Activated CD4-positive, alpha-beta T cell treated with anti-CD3 and anti-CD28 coated beads, Interleukin-2, Interleukin-6, amounts not matched to agents 100 ng/mL and 50 ng/mL, durations not matched to agents 16 hours and 8 hours (primary cell): Measurements from ENCODE around the gene SLC25A21.
"Not testable (repeated sequence)": the region's sequence is repeated elsewhere in the genome, so short reads cannot be mapped to it uniquely, and the experiment has no call there.

Experiments used
- DNase-seq: peaks from one replicate; pipeline ENCODE4 v3.0.0-alpha.2; 2020

Gene SLC25A21

GRCh38 chr14:36935976-36936678 is 236.3 kb downstream of the SLC25A21 start:
- no peak for DNase-seq

GRCh38 chr14:36934304-36934703 is 238.1 kb downstream of the SLC25A21 start:
- no peak for DNase-seq

GRCh38 chr14:36931791-36932190 is 240.6 kb downstream of the SLC25A21 start:
- DNase-seq = no peak

GRCh38 chr14:36928432-36928831 is 244.0 kb downstream of the SLC25A21 start:
- DNase-seq = no peak

- DNase-seq = no peak
Observed at GRCh38 chr14:36925094-36925493, 247.3 kb downstream of the SLC25A21 start.

GRCh38 chr14:36916668-36917067 is 255.7 kb downstream of the SLC25A21 start:
- no peak for DNase-seq

GRCh38 chr14:36915081-36915480 is 257.3 kb downstream of the SLC25A21 start:
- no peak for DNase-seq

GRCh38 chr14:36910578-36910977 is 261.8 kb downstream of the SLC25A21 start:
- DNase-seq = no peak

GRCh38 chr14:36905272-36905888 is 267.0 kb downstream of the SLC25A21 start:
- no peak for DNase-seq

GRCh38 chr14:36901861-36902260 is 270.5 kb downstream of the SLC25A21 start:
- no peak for DNase-seq

- no peak for DNase-seq
Observed at GRCh38 chr14:36900846-36901245, 271.6 kb downstream of the SLC25A21 start.

- DNase-seq = not testable (repeated sequence)
Observed at GRCh38 chr14:36896300-36896699, 276.1 kb downstream of the SLC25A21 start.

GRCh38 chr14:36884049-36884448 is 288.4 kb downstream of the SLC25A21 start:
- DNase-seq = no peak

GRCh38 chr14:36880276-36880675 is 292.1 kb downstream of the SLC25A21 start:
- DNase-seq = no peak

- no peak for DNase-seq
Observed at GRCh38 chr14:36879558-36879957, 292.8 kb downstream of the SLC25A21 start.

GRCh38 chr14:36874396-36875138 is 297.8 kb downstream of the SLC25A21 start:
- DNase-seq = no peak

- no peak for DNase-seq
Observed at GRCh38 chr14:36870776-36871175, 301.6 kb downstream of the SLC25A21 start.

GRCh38 chr14:36869125-36869524 is 303.3 kb downstream of the SLC25A21 start:
- DNase-seq = no peak

GRCh38 chr14:36866867-36867266 is 305.5 kb downstream of the SLC25A21 start:
- DNase-seq = no peak

- DNase-seq = no peak
Observed at GRCh38 chr14:36863271-36863670, 309.1 kb downstream of the SLC25A21 start.

GRCh38 chr14:36862237-36862636 is 310.2 kb downstream of the SLC25A21 start:
- DNase-seq = not testable (repeated sequence)

- DNase-seq = no peak
Observed at GRCh38 chr14:36860831-36861230, 311.6 kb downstream of the SLC25A21 start.

- no peak for DNase-seq
Observed at GRCh38 chr14:36859119-36859518, 313.3 kb downstream of the SLC25A21 start.

- DNase-seq = no peak
Observed at GRCh38 chr14:36857842-36858445, 314.5 kb downstream of the SLC25A21 start.
